ENCODE results near the gene PRXL2C. TPM values are rescaled to one million over a fixed set of nuclear protein-coding genes. Genes with fewer than 3 reads are reported as not detected.
"Not testable (repeated sequence)": the region's sequence is repeated elsewhere in the genome, so short reads cannot be mapped to it uniquely, and the experiment has no call there.

The PRXL2C gene
- total and polyA plus RNA-seq, 2 of the 13 experiments (the other 11 are each of a cell fraction or from before 2014, with no cell fraction given), result 11.0 to 13.2 TPM

DNA sequence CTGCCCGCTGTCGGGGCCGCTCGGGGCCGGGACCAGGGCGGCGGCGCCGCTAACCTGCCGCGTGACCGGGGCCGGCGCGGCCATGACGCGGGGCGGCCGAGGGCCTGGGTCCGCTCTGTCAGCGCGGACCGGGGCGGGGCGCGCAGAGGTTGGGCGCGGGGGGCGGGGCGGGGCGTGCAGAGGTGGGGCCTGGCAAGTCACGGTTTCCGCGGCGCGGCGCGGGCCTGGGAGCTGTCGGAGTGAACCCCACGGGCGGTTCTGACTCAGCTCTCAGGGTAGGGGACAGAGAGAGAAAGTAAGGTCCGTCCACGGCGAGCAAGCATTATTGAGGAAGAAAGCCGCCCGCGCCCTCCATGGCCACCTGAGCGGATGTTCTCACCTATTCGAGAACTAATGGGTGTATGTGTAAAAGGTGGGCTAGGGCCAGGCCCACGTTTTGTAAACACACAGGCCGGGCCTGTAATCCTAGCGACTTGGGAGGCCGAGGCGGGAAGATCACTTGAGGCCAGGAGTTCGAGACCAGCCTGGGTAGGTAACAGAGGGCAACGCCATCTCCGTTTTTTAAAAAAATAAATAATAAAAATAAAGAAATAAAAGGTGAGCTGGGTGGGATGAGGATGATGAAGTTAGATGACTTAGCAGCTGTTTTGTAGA lies at the start of gene PRXL2C (continued):
- no peak for TF ChIP-seq NFKBIZ (CRISPR knock-in tag; IDR thresholded peaks at IDR 0.05)

DNA sequence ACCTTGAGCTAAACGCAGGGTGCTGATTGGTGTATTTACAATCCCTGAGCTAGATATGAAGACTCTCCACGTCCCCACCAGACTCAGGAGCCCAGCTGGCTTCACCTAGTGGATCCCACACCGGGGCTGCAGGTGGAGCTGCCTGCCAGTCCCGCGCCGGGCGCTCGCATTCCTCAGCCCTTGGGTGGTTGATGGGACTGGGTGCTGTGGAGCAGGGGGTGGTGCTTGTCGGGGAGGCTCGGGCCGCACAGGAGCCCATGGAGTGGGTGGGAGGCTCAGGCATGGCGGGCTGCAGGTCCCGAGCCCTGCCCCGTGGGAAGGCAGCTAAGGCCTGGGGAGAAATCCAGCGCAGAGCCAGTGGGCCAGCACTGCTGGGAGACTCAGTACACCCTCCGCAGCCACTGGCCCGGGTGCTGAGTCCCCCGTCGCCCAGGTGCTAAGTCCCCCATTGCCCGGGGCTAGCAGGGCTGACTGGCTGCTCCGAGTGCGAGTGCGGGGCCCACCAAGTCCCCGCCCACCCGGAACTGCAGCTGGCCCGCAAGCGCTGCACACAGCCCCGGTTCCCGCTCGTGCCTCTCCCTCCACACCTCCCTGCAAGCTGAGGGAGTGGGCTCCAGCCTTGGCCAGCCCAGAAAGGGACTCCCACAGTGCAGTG lies 45.7 kb upstream of the PRXL2C start:
- in situ Hi-C loops (cut with HindIII; ENCODE audit: extremely low pct_ligation_motif_present, low pct_unique_long_range_greater_than_20kb); H3K79me2 ChIP-seq (ENCODE audit: insufficient read depth, low read length); FAIRE-seq; POLR2A ChIA-PET; CTCF ChIA-PET (ENCODE audit: low intra/inter-chr PET ratio, low total read pairs); H3K9me3 ChIP-seq (ENCODE audit: low read length); H3K9ac ChIP-seq (ENCODE audit: insufficient read depth, low read depth, low read length); H3K4me2 ChIP-seq (ENCODE audit: low read depth, low read length); DNase-seq (ENCODE audit: low spot score); H4K20me1 ChIP-seq (ENCODE audit: insufficient read depth, low read length); ATAC-seq; H3K4me1 ChIP-seq (ENCODE audit: insufficient read depth, low read length); H3K36me3 ChIP-seq (replicated peaks in 1 of 2; ENCODE audit: control insufficient read depth in 1 of 2, insufficient read depth in 2 of 2, low read length in 2 of 2); intact Hi-C loops (cut with micrococcal nuclease; ENCODE audit: unreplicated experiment); BruUV-seq (replicated peaks); H2AFZ ChIP-seq (ENCODE audit: low read length); H3K27ac ChIP-seq (ENCODE audit: extremely low read length, insufficient read depth, low read length); H3K4me3 ChIP-seq (replicated peaks in 1 of 3; ENCODE audit: insufficient read depth in 1 of 3, low read depth in 2 of 3, low read length in 3 of 3); H3K27me3 ChIP-seq (ENCODE audit: control insufficient read depth in 1 of 2, insufficient read depth in 2 of 2, low read length in 2 of 2): not testable (repeated sequence)
- 80% methylated on average over 1 of the region's 30 CpGs for WGBS (ENCODE audit: low lambda C conversion rate)

DNA sequence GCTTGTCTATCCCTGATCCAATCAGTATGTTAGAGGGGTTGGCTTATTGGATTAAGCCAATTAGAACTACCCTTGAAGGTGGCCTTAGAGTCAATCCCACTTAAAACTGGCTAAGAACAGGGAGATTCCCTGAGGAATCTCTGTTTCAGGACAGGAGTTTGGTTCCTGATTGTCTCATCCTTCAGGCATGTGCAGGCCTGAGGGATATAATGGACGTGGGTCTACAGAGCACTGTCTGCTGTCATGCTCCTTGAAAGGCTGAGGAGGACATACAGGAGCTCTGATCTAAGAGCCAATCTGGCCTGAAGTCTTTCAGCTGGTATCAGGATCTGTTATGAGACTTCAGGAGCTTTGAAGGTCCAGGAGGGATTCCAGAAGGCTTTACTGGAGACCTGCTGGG lies 36.2 kb upstream of the PRXL2C start:
- H3K4me3 ChIP-seq (replicated peaks in 1 of 3; ENCODE audit: insufficient read depth in 1 of 3, low read depth in 2 of 3, low read length in 3 of 3), result no peak overlapping the region
- H3K27me3 ChIP-seq (ENCODE audit: control insufficient read depth in 1 of 2, insufficient read depth in 2 of 2, low read length in 2 of 2), result peaks cover 0 to 4% of the 10 kb centered on the region in 2 experiments; a peak in 1 of 5 replicates
- BruUV-seq (replicated peaks), result no TSS peak
- POLR2A ChIA-PET, result no interaction called here
- WGBS (ENCODE audit: low lambda C conversion rate), result no CpG with 5 or more reads among the region's 1 CpG
- no peaks in the 10 kb centered on the region for H3K79me2 ChIP-seq (ENCODE audit: insufficient read depth, low read length)
- DNase-seq (ENCODE audit: low spot score) (no peak), ATAC-seq (no peak), FAIRE-seq (no peak)
- peaks cover 22% of the 10 kb centered on the region for H3K4me1 ChIP-seq (ENCODE audit: insufficient read depth, low read length)
- in situ Hi-C loops (cut with HindIII; ENCODE audit: extremely low pct_ligation_motif_present, low pct_unique_long_range_greater_than_20kb) (no loop called here), intact Hi-C loops (cut with micrococcal nuclease; ENCODE audit: unreplicated experiment) (no loop called here)
- no peaks in the 10 kb centered on the region for H3K36me3 ChIP-seq (replicated peaks in 1 of 2; ENCODE audit: control insufficient read depth in 1 of 2, insufficient read depth in 2 of 2, low read length in 2 of 2)
- no peaks in the 10 kb centered on the region for H3K9me3 ChIP-seq (ENCODE audit: low read length)
- H3K4me2 ChIP-seq (ENCODE audit: low read depth, low read length), result no peak overlapping the region
- CTCF ChIA-PET (ENCODE audit: low intra/inter-chr PET ratio, low total read pairs), result no interaction called here
- no peak overlapping the region for H3K9ac ChIP-seq (ENCODE audit: insufficient read depth, low read depth, low read length)
- no peaks in the 10 kb centered on the region for H4K20me1 ChIP-seq (ENCODE audit: insufficient read depth, low read length)
- no peak overlapping the region for H2AFZ ChIP-seq (ENCODE audit: low read length)
- H3K27ac ChIP-seq (ENCODE audit: extremely low read length, insufficient read depth, low read length), result no peak overlapping the region
- TF ChIP-seq ZBTB1 (CRISPR knock-in tag; IDR thresholded peaks at IDR 0.05; ENCODE audit: borderline replicate concordance) (no peak), XBP1 (CRISPR knock-in tag; IDR thresholded peaks at IDR 0.05) (no peak), ZNF670 (CRISPR knock-in tag; IDR thresholded peaks at IDR 0.05; ENCODE audit: borderline replicate concordance) (no peak), ZSCAN22 (CRISPR knock-in tag; IDR thresholded peaks at IDR 0.05) (no peak), AKAP8 (CRISPR knock-in tag; IDR thresholded peaks at IDR 0.05) (no peak), WIZ (CRISPR knock-in tag; IDR thresholded peaks at IDR 0.05) (no peak), ZNF224 (CRISPR knock-in tag; IDR thresholded peaks at IDR 0.05) (no peak), SRSF1 (optimal IDR thresholded peaks at IDR 0.05; ENCODE audit: low read depth, low read length) (no peak), JARID2 (CRISPR knock-in tag; IDR thresholded peaks at IDR 0.05; ENCODE audit: insufficient replicate concordance) (no peak), ZSCAN30 (CRISPR knock-in tag; IDR thresholded peaks at IDR 0.05) (no peak)
- TF ChIP-seq, protein P1, sequence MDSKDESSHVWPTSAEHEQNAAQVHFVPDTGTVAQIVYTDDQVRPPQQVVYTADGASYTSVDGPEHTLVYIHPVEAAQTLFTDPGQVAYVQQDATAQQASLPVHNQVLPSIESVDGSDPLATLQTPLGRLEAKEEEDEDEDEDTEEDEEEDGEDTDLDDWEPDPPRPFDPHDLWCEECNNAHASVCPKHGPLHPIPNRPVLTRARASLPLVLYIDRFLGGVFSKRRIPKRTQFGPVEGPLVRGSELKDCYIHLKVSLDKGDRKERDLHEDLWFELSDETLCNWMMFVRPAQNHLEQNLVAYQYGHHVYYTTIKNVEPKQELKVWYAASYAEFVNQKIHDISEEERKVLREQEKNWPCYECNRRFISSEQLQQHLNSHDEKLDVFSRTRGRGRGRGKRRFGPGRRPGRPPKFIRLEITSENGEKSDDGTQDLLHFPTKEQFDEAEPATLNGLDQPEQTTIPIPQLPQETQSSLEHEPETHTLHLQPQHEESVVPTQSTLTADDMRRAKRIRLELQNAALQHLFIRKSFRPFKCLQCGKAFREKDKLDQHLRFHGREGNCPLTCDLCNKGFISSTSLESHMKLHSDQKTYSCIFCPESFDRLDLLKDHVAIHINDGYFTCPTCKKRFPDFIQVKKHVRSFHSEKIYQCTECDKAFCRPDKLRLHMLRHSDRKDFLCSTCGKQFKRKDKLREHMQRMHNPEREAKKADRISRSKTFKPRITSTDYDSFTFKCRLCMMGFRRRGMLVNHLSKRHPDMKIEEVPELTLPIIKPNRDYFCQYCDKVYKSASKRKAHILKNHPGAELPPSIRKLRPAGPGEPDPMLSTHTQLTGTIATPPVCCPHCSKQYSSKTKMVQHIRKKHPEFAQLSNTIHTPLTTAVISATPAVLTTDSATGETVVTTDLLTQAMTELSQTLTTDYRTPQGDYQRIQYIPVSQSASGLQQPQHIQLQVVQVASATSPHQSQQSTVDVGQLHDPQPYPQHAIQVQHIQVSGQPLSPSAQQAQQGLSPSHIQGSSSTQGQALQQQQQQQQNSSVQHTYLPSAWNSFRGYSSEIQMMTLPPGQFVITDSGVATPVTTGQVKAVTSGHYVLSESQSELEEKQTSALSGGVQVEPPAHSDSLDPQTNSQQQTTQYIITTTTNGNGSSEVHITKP (CRISPR knock-in tag; IDR thresholded peaks at IDR 0.05; ENCODE audit: low read depth), result no peak
- TF ChIP-seq, protein P2, sequence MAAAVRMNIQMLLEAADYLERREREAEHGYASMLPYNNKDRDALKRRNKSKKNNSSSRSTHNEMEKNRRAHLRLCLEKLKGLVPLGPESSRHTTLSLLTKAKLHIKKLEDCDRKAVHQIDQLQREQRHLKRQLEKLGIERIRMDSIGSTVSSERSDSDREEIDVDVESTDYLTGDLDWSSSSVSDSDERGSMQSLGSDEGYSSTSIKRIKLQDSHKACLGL (CRISPR knock-in tag; IDR thresholded peaks at IDR 0.05), result no peak
